ENCODE data around the gene ICE2. TPM values are rescaled to one million over a fixed set of nuclear protein-coding genes. Genes with fewer than 3 reads are reported as not detected.

The ICE2 gene, protein sequence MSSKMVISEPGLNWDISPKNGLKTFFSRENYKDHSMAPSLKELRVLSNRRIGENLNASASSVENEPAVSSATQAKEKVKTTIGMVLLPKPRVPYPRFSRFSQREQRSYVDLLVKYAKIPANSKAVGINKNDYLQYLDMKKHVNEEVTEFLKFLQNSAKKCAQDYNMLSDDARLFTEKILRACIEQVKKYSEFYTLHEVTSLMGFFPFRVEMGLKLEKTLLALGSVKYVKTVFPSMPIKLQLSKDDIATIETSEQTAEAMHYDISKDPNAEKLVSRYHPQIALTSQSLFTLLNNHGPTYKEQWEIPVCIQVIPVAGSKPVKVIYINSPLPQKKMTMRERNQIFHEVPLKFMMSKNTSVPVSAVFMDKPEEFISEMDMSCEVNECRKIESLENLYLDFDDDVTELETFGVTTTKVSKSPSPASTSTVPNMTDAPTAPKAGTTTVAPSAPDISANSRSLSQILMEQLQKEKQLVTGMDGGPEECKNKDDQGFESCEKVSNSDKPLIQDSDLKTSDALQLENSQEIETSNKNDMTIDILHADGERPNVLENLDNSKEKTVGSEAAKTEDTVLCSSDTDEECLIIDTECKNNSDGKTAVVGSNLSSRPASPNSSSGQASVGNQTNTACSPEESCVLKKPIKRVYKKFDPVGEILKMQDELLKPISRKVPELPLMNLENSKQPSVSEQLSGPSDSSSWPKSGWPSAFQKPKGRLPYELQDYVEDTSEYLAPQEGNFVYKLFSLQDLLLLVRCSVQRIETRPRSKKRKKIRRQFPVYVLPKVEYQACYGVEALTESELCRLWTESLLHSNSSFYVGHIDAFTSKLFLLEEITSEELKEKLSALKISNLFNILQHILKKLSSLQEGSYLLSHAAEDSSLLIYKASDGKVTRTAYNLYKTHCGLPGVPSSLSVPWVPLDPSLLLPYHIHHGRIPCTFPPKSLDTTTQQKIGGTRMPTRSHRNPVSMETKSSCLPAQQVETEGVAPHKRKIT
- total RNA-seq (10 to 100 TPM; 23.2 to 33.4 (median 27.1) TPM), polyA plus RNA-seq (10 to 100 TPM in 1 of 2 donors, 1 to 10 TPM in 1; 6.3 to 16.4 TPM)
- long read RNA-seq, donor 1, full-length matches to known transcripts, result 13 of 20 reads
- long read RNA-seq, donor 1, partial matches to known transcripts, result 3 of 20 reads
- long read RNA-seq, donor 1, other reads (novel, unspliced or antisense), result 4 of 20 reads
- long read RNA-seq, donor 2, full-length matches to known transcripts, result 11 of 17 reads
- long read RNA-seq, donor 2, partial matches to known transcripts, result 1 of 17 reads
- long read RNA-seq, donor 2, other reads (novel, unspliced or antisense), result 5 of 17 reads
- long read RNA-seq, donor 3, full-length matches to known transcripts, result 17 of 38 reads
- long read RNA-seq, donor 3, partial matches to known transcripts, result 12 of 38 reads
- long read RNA-seq, donor 3, other reads (novel, unspliced or antisense), result 9 of 38 reads

DNA sequence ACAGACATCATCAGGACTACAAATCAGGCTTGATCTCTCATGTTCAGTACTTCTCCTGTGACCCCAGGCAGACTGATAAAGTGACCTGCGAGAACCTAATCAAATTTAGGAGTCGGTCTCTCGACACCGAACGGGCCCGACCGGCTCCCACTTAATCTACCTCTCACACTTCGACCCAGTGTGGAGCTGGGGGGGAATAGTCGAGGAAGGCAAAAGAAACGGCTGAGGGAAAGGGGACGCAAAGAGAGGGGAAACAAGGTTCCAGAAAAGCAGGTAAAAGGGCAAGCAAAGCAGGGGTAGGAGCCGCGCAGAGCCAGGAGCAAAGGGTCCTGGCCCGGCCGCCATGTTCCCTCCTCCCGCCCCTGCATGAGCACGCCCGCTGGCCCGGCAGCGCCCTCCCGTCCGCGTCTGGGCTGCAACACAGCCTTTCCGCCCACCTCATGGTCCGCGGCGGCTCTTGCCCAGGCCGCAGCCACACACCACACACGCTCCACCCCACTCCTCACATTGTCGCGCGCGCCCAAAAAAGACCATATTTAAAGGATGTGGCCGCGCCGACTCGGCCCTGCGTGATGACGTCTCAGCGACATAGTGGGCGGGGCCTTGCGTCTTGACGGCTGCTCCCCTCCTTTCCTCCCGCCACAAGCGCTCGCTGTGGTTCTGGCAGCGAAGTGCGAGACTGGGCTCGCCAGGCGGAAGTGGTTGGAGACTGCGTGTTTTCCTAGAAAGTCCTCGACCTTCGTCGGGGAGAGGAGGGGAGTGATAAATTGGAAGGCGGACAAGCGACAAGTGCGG is at the start of gene ICE2:
Gene ICE2 (minus strand): TSS at position 577 of the 795 bp plus-strand sequence. CDS start 1,165 bp downstream, outside the sequence.
- TF ChIP-seq, protein P1, sequence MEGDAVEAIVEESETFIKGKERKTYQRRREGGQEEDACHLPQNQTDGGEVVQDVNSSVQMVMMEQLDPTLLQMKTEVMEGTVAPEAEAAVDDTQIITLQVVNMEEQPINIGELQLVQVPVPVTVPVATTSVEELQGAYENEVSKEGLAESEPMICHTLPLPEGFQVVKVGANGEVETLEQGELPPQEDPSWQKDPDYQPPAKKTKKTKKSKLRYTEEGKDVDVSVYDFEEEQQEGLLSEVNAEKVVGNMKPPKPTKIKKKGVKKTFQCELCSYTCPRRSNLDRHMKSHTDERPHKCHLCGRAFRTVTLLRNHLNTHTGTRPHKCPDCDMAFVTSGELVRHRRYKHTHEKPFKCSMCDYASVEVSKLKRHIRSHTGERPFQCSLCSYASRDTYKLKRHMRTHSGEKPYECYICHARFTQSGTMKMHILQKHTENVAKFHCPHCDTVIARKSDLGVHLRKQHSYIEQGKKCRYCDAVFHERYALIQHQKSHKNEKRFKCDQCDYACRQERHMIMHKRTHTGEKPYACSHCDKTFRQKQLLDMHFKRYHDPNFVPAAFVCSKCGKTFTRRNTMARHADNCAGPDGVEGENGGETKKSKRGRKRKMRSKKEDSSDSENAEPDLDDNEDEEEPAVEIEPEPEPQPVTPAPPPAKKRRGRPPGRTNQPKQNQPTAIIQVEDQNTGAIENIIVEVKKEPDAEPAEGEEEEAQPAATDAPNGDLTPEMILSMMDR (IDR thresholded peaks at IDR 0.05), result peak in 2 of 9 donors; percentile 10 to 31
- Histone ChIP-seq H3K4me1 (peaks cover 3 to 50% (median 33%) of the 10 kb centered on the region in 9 donors), H3K36me3 (peaks cover 0 to 28% (median 0%) of the 10 kb centered on the region in 9 donors), H3K27ac (peak within 1 kb of the TSS; percentile 88 to 96 (median 96)), H3K4me3 (peak within 1 kb of the TSS; percentile 63 to 86 (median 72)), H3K9me3 (no peaks in the 10 kb centered on the region), H3K27me3 (no peaks in the 10 kb centered on the region)
- ATAC-seq (peak; percentile 96 to 98 (median 98)), DNase-seq (peak; percentile 96 to 97)
- 0% methylated on average over 57 of the region's 57 CpGs for WGBS, 2 donors
- intact Hi-C loops (cut with DNase I), result no loop called here

DNA sequence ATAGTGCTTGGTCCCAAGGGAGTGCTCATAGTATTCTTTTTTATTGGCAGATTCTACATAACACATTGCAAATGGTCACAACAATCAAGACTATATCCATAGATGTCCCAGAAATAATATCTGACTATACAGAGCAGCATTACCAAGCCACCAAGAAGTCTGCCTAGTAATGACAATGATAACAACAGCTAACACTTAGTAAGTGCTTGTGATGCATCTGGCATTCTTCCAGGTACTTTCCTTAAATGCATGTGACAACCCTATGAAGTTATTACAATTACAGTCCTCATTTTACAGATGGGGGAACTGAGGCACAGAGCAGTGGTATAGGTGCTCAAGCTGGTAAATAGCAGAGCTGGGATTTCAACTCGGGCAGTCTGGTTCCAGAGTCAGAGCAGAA is 49.6 kb upstream of the ICE2 start:
- TF ChIP-seq, protein P1 (IDR thresholded peaks at IDR 0.05), result no peak
- H3K4me1 ChIP-seq, result peaks cover 0 to 31% (median 10%) of the 10 kb centered on the region in 9 donors
- peaks cover 0 to 28% (median 0%) of the 10 kb centered on the region in 9 donors for H3K36me3 ChIP-seq
- no peak for DNase-seq
- intact Hi-C loops (cut with DNase I), result no loop called here
- 83 to 87% methylated on average over 1 of the region's 1 CpG for WGBS, 2 donors
- peak in 5 of 8 donors; percentile 36 to 64 (median 45) for ATAC-seq
- H3K4me3 ChIP-seq, result no peak overlapping the region
- H3K27me3 ChIP-seq, result no peaks in the 10 kb centered on the region
- H3K27ac ChIP-seq, result no peak overlapping the region
- H3K9me3 ChIP-seq, result no peaks in the 10 kb centered on the region

DNA sequence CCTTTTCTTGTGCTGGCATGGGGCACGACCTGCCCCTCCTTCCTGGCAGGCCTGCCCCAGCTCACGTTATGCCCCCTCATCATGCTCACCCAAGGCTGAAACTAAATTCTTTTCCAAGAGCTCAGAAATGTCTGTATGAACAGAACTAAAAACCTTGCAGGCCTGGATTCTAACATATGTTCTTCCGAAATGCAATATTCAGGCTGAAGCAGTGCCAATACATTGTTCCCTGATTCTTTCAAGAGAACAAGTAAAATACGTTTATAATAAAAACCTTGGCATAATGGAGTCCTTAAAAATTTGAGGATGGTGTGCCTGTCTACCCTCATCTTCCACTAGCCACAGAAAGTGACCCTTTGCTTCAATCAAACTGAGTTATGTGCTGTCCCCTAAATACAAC is 48.5 kb upstream of the ICE2 start:
- ATAC-seq (no peak), DNase-seq (no peak)
- peaks cover 0 to 28% (median 0%) of the 10 kb centered on the region in 9 donors for H3K36me3 ChIP-seq
- intact Hi-C loops (cut with DNase I), result no loop called here
- no peaks in the 10 kb centered on the region for H3K9me3 ChIP-seq
- TF ChIP-seq, protein P1 (IDR thresholded peaks at IDR 0.05), result no peak
- H3K27me3 ChIP-seq, result no peaks in the 10 kb centered on the region
- 78 to 80% methylated on average over 4 of the region's 4 CpGs for WGBS, 2 donors
- no peak overlapping the region for H3K4me3 ChIP-seq
- H3K27ac ChIP-seq, result no peak overlapping the region
- peaks cover 0 to 31% (median 10%) of the 10 kb centered on the region in 9 donors for H3K4me1 ChIP-seq

Measured in heart right ventricle (tissue), 16 donors.